ENCODE data around the gene UMAD1.

DNA sequence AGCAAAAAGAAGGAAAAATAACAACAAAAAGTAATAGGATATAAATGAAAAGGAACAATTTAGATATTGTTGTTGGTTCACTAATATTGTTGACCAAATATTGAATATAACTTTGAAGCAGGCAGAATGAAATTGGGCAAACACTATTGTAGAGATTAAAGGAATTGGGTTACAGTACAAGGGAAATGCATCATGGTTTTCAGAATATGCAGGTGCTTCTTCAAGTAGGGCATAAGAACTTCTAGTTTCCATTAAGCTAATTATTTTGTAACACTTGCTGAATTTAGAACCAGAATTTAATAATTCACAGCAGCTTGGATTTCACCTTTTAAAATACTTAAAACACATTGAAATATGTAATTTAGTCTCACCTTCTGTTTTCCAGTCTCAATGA lies 41.4 kb downstream of the UMAD1 start:
- TF ChIP-seq POLR2A (IDR thresholded peaks at IDR 0.05) = no peak
- TF ChIP-seq, protein P1, sequence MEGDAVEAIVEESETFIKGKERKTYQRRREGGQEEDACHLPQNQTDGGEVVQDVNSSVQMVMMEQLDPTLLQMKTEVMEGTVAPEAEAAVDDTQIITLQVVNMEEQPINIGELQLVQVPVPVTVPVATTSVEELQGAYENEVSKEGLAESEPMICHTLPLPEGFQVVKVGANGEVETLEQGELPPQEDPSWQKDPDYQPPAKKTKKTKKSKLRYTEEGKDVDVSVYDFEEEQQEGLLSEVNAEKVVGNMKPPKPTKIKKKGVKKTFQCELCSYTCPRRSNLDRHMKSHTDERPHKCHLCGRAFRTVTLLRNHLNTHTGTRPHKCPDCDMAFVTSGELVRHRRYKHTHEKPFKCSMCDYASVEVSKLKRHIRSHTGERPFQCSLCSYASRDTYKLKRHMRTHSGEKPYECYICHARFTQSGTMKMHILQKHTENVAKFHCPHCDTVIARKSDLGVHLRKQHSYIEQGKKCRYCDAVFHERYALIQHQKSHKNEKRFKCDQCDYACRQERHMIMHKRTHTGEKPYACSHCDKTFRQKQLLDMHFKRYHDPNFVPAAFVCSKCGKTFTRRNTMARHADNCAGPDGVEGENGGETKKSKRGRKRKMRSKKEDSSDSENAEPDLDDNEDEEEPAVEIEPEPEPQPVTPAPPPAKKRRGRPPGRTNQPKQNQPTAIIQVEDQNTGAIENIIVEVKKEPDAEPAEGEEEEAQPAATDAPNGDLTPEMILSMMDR (IDR thresholded peaks at IDR 0.05) = no peak

Measured in heart left ventricle (tissue), 13 donors.